Keratinocyte (primary cell): ENCODE results near the gene AMBP. TPM values are rescaled to one million over a fixed set of nuclear protein-coding genes. Genes with fewer than 3 reads are reported as not detected.

Source experiments
- DNase-seq: peaks from one replicate; pipeline ENCODE4 v3.0.0-alpha.2; 2011; ENCODE audit warnings: low read depth, missing footprints, low spot score
- FAIRE-seq: peaks from 2 replicates; lab custom pipeline; 2011; peaks lifted over from hg19 to GRCh38; lab: Jason Lieb, UNC
- H2AFZ ChIP-seq: 2 replicates; pipeline ENCODE4 v1.6.0; 2012; ENCODE audit warnings: low read length, control low read depth, inconsistent platforms; ENCODE audit not compliant: control insufficient read depth
- H3K27ac ChIP-seq: 2 replicates; pipeline ENCODE4 v1.5.1; 2011; ENCODE audit warnings: low read length; ENCODE audit not compliant: control insufficient read depth, insufficient read depth
- H3K27me3 ChIP-seq: 3 replicates; pipeline ENCODE4 v1.6.0; 2011; ENCODE audit warnings: low read length; ENCODE audit not compliant: control insufficient read depth, insufficient read depth; ENCODE audit errors: extremely low read depth
- H3K36me3 ChIP-seq, 2 experiments: 2 replicates in 1 of 2; 3 replicates in 1 of 2; pipeline ENCODE4 v1.5.1; 2011; ENCODE audit warnings: low read length in 2 of 2, mild to moderate bottlenecking in 1 of 2; ENCODE audit not compliant: control insufficient read depth in 2 of 2, insufficient read depth in 2 of 2; ENCODE audit errors: extremely low read depth in 1 of 2
- H3K4me1 ChIP-seq: 3 replicates; pipeline ENCODE4 v1.5.1; 2011; ENCODE audit warnings: low read length; ENCODE audit not compliant: control insufficient read depth, insufficient read depth; ENCODE audit errors: extremely low read depth
- H3K4me2 ChIP-seq: 3 replicates; pipeline ENCODE4 v1.6.0; 2011; ENCODE audit warnings: low read depth, low read length; ENCODE audit not compliant: control insufficient read depth, insufficient read depth; ENCODE audit errors: extremely low read depth
- H3K4me3 ChIP-seq, 3 experiments: fragments of 200-600 bp in 1 of 3; sonication (generic) in 1 of 3; 2 replicates in 2 of 3; 3 replicates in 1 of 3; pipeline ENCODE4 v1.5.1; 2011 to 2016; ENCODE audit warnings: low read length in 3 of 3, mild to moderate bottlenecking in 3 of 3, control low read depth in 2 of 3, inconsistent platforms in 1 of 3, low read depth in 1 of 3, mixed read lengths in 1 of 3, mixed run types in 1 of 3, moderate library complexity in 1 of 3; ENCODE audit not compliant: control insufficient read depth in 2 of 3, insufficient read depth in 2 of 3; ENCODE audit errors: extremely low read depth in 1 of 3
- H3K79me2 ChIP-seq: 2 replicates; pipeline ENCODE4 v1.6.0; 2012; ENCODE audit warnings: low read length; ENCODE audit not compliant: control insufficient read depth, insufficient read depth
- H3K9ac ChIP-seq: 3 replicates; pipeline ENCODE4 v1.6.0; 2011; ENCODE audit warnings: low read length; ENCODE audit not compliant: control insufficient read depth, insufficient read depth; ENCODE audit errors: extremely low read depth
- H3K9me1 ChIP-seq: 3 replicates; pipeline ENCODE4 v1.6.0; 2011; ENCODE audit warnings: low read length; ENCODE audit not compliant: control insufficient read depth, insufficient read depth; ENCODE audit errors: extremely low read depth
- H3K9me3 ChIP-seq: 2 replicates; pipeline ENCODE4 v1.5.1; 2012; ENCODE audit warnings: low read depth, low read length; ENCODE audit not compliant: control insufficient read depth
- H4K20me1 ChIP-seq: 3 replicates; pipeline ENCODE4 v1.6.0; 2011; ENCODE audit warnings: low read length; ENCODE audit not compliant: control insufficient read depth, insufficient read depth; ENCODE audit errors: extremely low read depth
- CTCF ChIP-seq, 3 experiments: IDR thresholded peaks in 1 of 3; conservative IDR thresholded peaks in 1 of 3; optimal IDR thresholded peaks in 1 of 3; 2 replicates in 2 of 3; 3 replicates in 1 of 3; pipeline versions ENCODE3 to v1.5.1; 2011; ENCODE audit warnings: low read length in 3 of 3, mild to moderate bottlenecking in 3 of 3, moderate library complexity in 2 of 3, control low read depth in 1 of 3, inconsistent platforms in 1 of 3; ENCODE audit not compliant: insufficient read depth in 2 of 3; ENCODE audit errors: extremely low read depth in 1 of 3
- EZH2 ChIP-seq: IDR thresholded peaks from one replicate; pipeline ENCODE4 v1.6.1; 2012; ENCODE audit warnings: inconsistent platforms, mild to moderate bottlenecking, low read length, moderate library complexity
- dilution Hi-C: fragments of 300-500 bp; cut with MboI; formaldehyde crosslinking; loops from one replicate; pipeline ENCODE4 v1.7.0; 2020; ENCODE audit warnings: low sequenced_read_pairs; ENCODE audit not compliant: extremely low pct_ligation_motif_present
- polyA plus RNA-seq, 5 experiments: library from polyadenylated mRNA; depleted of rRNA in 3 of 5; stranded (reverse) in 3 of 5; stranded (forward) in 1 of 5; unstranded in 1 of 5; fragments of >200 nt; gene quantifications; 1 replicate in 1 of 5; 2 replicates in 3 of 5; 3 replicates in 1 of 5; pipeline versions ENCODE4 v1.2.1 to v1.2.3, GENCODE V29; 2011 to 2012; ENCODE audit warnings: missing spikeins in 2 of 5, low read depth in 1 of 5, low replicate concordance in 1 of 5

Gene AMBP
- polyA plus RNA-seq, 1 donor (not counting 4 experiments of a cell fraction or from before 2014, with no cell fraction given), result not detected

- Histone ChIP-seq H3K4me2 (no peak overlapping the region), H3K79me2 (no peaks in the 10 kb centered on the region), H3K4me3 (no peak overlapping the region), H3K4me1 (peaks cover 4% of the 10 kb centered on the region), H2AFZ (no peak overlapping the region), H4K20me1 (no peaks in the 10 kb centered on the region), H3K27me3 (peaks cover 3% of the 10 kb centered on the region), H3K27ac (no peak overlapping the region), H3K9ac (no peak overlapping the region), H3K9me3 (no peaks in the 10 kb centered on the region), H3K9me1 (no peaks in the 10 kb centered on the region), H3K36me3 (no peaks in the 10 kb centered on the region)
- dilution Hi-C loops, result no loop called here
- no peak for TF ChIP-seq CTCF (optimal IDR thresholded peaks at IDR 0.05 in 1 of 3, IDR thresholded peaks at IDR 0.05 in 1 of 3, conservative IDR thresholded peaks at IDR 0.05 in 1 of 3; ENCODE audit: extremely low read depth in 1 of 3, insufficient read depth in 2 of 3, low read length in 3 of 3)
- no peak for TF ChIP-seq EZH2
- no peak for FAIRE-seq
- DNase-seq, result no peak
Measured at GRCh38 chr9:114086009-114086408, 7.9 kb upstream of the AMBP start.

GRCh38 chr9:114085387-114085789, 7.3 kb upstream of the AMBP start:
- dilution Hi-C loops, result no loop called here
- DNase-seq, result no peak
- H3K4me2 ChIP-seq, result no peak overlapping the region
- no peak overlapping the region for H3K27ac ChIP-seq
- TF ChIP-seq EZH2 (no peak), CTCF (optimal IDR thresholded peaks at IDR 0.05 in 1 of 3, IDR thresholded peaks at IDR 0.05 in 1 of 3, conservative IDR thresholded peaks at IDR 0.05 in 1 of 3; ENCODE audit: extremely low read depth in 1 of 3, insufficient read depth in 2 of 3, low read length in 3 of 3) (no peak)
- H3K36me3 ChIP-seq, result no peaks in the 10 kb centered on the region
- H3K4me1 ChIP-seq, result peaks cover 4% of the 10 kb centered on the region
- H3K9me3 ChIP-seq, result no peaks in the 10 kb centered on the region
- peaks cover 3% of the 10 kb centered on the region for H3K27me3 ChIP-seq
- no peak overlapping the region for H3K4me3 ChIP-seq
- no peak overlapping the region for H2AFZ ChIP-seq
- no peaks in the 10 kb centered on the region for H4K20me1 ChIP-seq
- H3K9me1 ChIP-seq, result no peaks in the 10 kb centered on the region
- FAIRE-seq, result no peak
- H3K9ac ChIP-seq, result no peak overlapping the region
- no peaks in the 10 kb centered on the region for H3K79me2 ChIP-seq
